ENCODE measurements around the gene PTGDS. TPM values are rescaled to one million over a fixed set of nuclear protein-coding genes. Genes with fewer than 3 reads are reported as not detected.

The PTGDS gene
- total RNA-seq, 1 experiment from 2014 or later = 2.2 TPM

- no peak for TF ChIP-seq ZBTB43 (CRISPR knock-in tag; IDR thresholded peaks at IDR 0.05)
Observed at GRCh38 chr9:136957461-136957860, 19.8 kb upstream of the PTGDS start (continued).

- ChIA-PET POLR2A (no interaction called here), CTCF (interaction anchor here (1.1 kb wide), 1 partner anchor 10 kb away, joined by 3 read pairs; no protein-coding TSS in a partner anchor)
- TF ChIP-seq NR2C2 (CRISPR knock-in tag; IDR thresholded peaks at IDR 0.05) (no peak), AFF4 (CRISPR knock-in tag; IDR thresholded peaks at IDR 0.05; ENCODE audit: borderline replicate concordance) (no peak), IRF2 (CRISPR knock-in tag; IDR thresholded peaks at IDR 0.05; ENCODE audit: borderline replicate concordance, low read depth) (no peak), OVOL2 (CRISPR knock-in tag; IDR thresholded peaks at IDR 0.05; ENCODE audit: borderline replicate concordance) (no peak), GTF2I (CRISPR knock-in tag; conservative IDR thresholded peaks at IDR 0.05) (no peak)
- peaks cover 9% of the 10 kb centered on the region for H3K9me3 Mint-ChIP-seq
- no peaks in the 10 kb centered on the region for H3K27me3 Mint-ChIP-seq (ENCODE audit: low read depth)
- H3K4me3 Mint-ChIP-seq = no peak overlapping the region
- H3K36me3 Mint-ChIP-seq = no peaks in the 10 kb centered on the region
- H3K27ac Mint-ChIP-seq = no peak overlapping the region
- H3K4me1 Mint-ChIP-seq = no peaks in the 10 kb centered on the region
- DNase-seq (ENCODE audit: low spot score) (no peak), ATAC-seq (no peak)
Observed at GRCh38 chr9:136957901-136958300, 19.4 kb upstream of the PTGDS start.

GRCh38 chr9:136958473-136958872 lies 18.8 kb upstream of the PTGDS start:
- H3K4me3 Mint-ChIP-seq = no peak overlapping the region
- no peaks in the 10 kb centered on the region for H3K4me1 Mint-ChIP-seq
- POLR2A ChIA-PET = no interaction called here
- no peaks in the 10 kb centered on the region for H3K27me3 Mint-ChIP-seq (ENCODE audit: low read depth)
- peaks cover 9% of the 10 kb centered on the region for H3K9me3 Mint-ChIP-seq
- H3K27ac Mint-ChIP-seq = no peak overlapping the region
- ATAC-seq (no peak), DNase-seq (ENCODE audit: low spot score) (no peak)
- no peaks in the 10 kb centered on the region for H3K36me3 Mint-ChIP-seq
- CTCF ChIA-PET = interaction anchor here (1.1 kb wide), 1 partner anchor 11 kb away, joined by 3 read pairs; no protein-coding TSS in a partner anchor
- TF ChIP-seq ZNF671 (CRISPR knock-in tag; IDR thresholded peaks at IDR 0.05) (no peak), GTF2I (CRISPR knock-in tag; conservative IDR thresholded peaks at IDR 0.05) (0 out of 2 replicates have a peak, but pooled peaks have one; percentile 33), CTCF (IDR thresholded peaks at IDR 0.05) (no peak)

- no peak for DNase-seq (ENCODE audit: low spot score)
- Mint-ChIP-seq H3K9me3 (peaks cover 9% of the 10 kb centered on the region), H3K36me3 (no peaks in the 10 kb centered on the region), H3K4me1 (no peaks in the 10 kb centered on the region), H3K27ac (no peak overlapping the region), H3K27me3 (ENCODE audit: low read depth) (no peaks in the 10 kb centered on the region), H3K4me3 (no peak overlapping the region)
- CTCF ChIA-PET = interaction anchor here (1.1 to 1.8 kb wide), 6 partner anchors 11 to 87 kb away, joined by 3 to 11 read pairs (median 5); no protein-coding TSS in a partner anchor
- 0 out of 2 replicates have a peak, but pooled peaks have one; percentile 44 for TF ChIP-seq ZNF423 (CRISPR knock-in tag; IDR thresholded peaks at IDR 0.05)
- TF ChIP-seq SP1 (CRISPR knock-in tag; conservative IDR thresholded peaks at IDR 0.05) = no peak
- no peak for ATAC-seq
- POLR2A ChIA-PET = no interaction called here
Observed at GRCh38 chr9:136958898-136959850, 18.1 kb upstream of the PTGDS start.
